Activated T-helper 1 cell treated with anti-CD3 and anti-CD28 coated beads, Interleukin-12 subunit alpha, Interleukin-12 subunit beta, Interleukin-2, Interleukin-4 antibody, amounts not matched to agents 30 ng/mL and 10 ng/mL and 1 ng/mL, durations not matched to agents 14 hours and 24 hours and 36 hours (primary cell): Measurements from ENCODE around the gene BTNL9. TPM values are rescaled to one million over a fixed set of nuclear protein-coding genes. Genes with fewer than 3 reads are reported as not detected.

Experiments
- total RNA-seq: library from RNA; stranded (reverse); gene quantifications from 2 replicates; pipeline ENCODE4 v1.2.3, GENCODE V29; 2022

The BTNL9 gene
- total RNA-seq, 1 donor from 2014 or later = not detected

Other genes starting within 250 kb of the BTNL9 start
- 106 and 107 TPM in 2 replicates for gene MGAT1, start 237.5 kb upstream of the BTNL9 start, total RNA-seq
- gene ZFP62, start 179.0 kb upstream of the BTNL9 start, total RNA-seq = 28.4 and 28.5 TPM in 2 replicates
- gene BTNL8, start 141.1 kb upstream of the BTNL9 start, total RNA-seq = not detected in 2 replicates
- gene BTNL3, start 51.4 kb upstream of the BTNL9 start, total RNA-seq = not detected in 2 replicates
- not detected in 2 replicates for gene OR2V1, start 90.9 kb downstream of the BTNL9 start, total RNA-seq
- gene OR2V2, start 107.3 kb downstream of the BTNL9 start, total RNA-seq = not detected in 2 replicates
- gene TRIM7, start 164.9 kb downstream of the BTNL9 start, total RNA-seq = 1.5 and 1.8 TPM in 2 replicates
- 31.8 and 34.8 TPM in 2 replicates for gene TRIM41, start 183.0 kb downstream of the BTNL9 start, total RNA-seq
- 2,098 and 2,121 TPM in 2 replicates for gene RACK1, start 203.6 kb downstream of the BTNL9 start, total RNA-seq
- gene TRIM52, start 220.9 kb downstream of the BTNL9 start, total RNA-seq = 15.3 and 17.1 TPM in 2 replicates